ENCODE measurements around the gene LRRFIP2. TPM values are rescaled to one million over a fixed set of nuclear protein-coding genes. Genes with fewer than 3 reads are reported as not detected.

The LRRFIP2 gene
- total RNA-seq, 4 donors from 2014 or later = 41.8 to 78.8 (median 55.0) TPM

DNA sequence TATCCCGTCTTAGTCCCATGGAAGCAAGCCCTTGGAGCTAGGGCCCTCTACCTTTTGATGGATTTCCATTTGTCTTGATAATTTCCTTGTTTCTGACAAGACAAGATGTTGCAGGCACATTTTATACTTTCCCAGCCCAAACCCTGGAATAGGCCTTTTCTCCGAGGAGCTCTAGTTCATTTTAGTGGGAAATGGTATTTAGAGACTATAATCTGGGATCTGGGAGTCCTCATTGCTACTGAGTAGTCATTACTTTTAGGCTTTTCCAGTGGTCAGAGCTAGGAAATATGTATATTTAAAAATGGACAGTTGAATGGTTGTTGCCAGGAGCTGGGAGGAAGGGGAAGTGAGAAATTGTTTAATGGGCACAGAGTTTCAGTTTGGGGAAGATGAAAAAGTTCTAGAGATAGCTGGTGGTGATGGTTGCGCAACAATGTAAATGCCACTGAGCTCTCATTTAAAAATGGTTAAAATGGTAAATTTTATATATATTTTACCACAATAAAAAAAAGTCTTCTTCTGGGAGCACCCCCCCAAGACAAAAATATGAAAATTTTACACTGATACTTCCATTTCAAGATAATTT, 149.5 kb downstream of the LRRFIP2 start:
- TF ChIP-seq, protein P1, sequence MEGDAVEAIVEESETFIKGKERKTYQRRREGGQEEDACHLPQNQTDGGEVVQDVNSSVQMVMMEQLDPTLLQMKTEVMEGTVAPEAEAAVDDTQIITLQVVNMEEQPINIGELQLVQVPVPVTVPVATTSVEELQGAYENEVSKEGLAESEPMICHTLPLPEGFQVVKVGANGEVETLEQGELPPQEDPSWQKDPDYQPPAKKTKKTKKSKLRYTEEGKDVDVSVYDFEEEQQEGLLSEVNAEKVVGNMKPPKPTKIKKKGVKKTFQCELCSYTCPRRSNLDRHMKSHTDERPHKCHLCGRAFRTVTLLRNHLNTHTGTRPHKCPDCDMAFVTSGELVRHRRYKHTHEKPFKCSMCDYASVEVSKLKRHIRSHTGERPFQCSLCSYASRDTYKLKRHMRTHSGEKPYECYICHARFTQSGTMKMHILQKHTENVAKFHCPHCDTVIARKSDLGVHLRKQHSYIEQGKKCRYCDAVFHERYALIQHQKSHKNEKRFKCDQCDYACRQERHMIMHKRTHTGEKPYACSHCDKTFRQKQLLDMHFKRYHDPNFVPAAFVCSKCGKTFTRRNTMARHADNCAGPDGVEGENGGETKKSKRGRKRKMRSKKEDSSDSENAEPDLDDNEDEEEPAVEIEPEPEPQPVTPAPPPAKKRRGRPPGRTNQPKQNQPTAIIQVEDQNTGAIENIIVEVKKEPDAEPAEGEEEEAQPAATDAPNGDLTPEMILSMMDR (IDR thresholded peaks at IDR 0.05) = no peak
- no peak for ATAC-seq (ENCODE audit: low FRiP score)

DNA sequence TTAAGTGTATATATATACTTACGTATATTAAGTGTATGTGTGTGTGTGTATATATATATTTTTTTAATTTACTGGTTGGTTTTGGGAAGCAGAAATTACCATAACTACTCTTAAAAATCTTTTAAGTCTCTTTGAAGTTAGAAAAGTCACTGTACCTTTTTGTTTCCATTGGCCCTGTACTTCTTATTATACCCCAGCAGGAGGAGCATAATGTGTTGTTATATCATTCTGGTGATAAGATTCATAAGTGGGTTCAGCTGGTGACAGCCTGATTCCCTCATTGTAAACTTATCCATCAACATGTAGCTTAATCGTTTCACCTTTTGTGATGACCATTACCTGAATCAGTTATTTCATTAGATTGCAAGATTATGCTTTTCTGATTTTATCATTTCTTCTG, 150.3 kb downstream of the LRRFIP2 start:
- ATAC-seq (ENCODE audit: low FRiP score) (no peak), DNase-seq (ENCODE audit: low spot score) (no peak)
- TF ChIP-seq, protein P1 (IDR thresholded peaks at IDR 0.05) = no peak

More for the DNA sequence above, 149.5 kb downstream of the LRRFIP2 start:
- no peak for DNase-seq (ENCODE audit: low spot score)

DNA sequence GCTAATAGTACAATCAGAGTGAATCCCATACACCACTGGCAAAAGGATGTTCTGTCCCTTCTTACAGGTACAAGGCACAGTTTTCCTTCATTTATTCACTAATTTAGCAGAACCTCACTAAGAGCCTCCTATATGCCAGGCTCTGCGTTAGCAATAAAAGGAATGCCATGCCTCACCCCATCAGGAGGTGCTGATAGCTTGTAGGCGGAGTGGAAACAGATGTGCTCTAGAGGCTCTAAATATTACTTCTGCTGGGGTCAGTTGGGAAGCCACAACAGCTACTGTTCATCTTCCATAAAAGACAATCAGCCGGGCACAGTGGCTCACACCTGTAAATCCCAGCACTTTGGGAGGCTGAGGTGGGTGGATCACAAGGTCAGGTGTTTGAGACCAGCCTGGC, 156.7 kb downstream of the LRRFIP2 start:
- TF ChIP-seq, protein P1 (IDR thresholded peaks at IDR 0.05) = no peak
- ATAC-seq (ENCODE audit: low FRiP score) = no peak

DNA sequence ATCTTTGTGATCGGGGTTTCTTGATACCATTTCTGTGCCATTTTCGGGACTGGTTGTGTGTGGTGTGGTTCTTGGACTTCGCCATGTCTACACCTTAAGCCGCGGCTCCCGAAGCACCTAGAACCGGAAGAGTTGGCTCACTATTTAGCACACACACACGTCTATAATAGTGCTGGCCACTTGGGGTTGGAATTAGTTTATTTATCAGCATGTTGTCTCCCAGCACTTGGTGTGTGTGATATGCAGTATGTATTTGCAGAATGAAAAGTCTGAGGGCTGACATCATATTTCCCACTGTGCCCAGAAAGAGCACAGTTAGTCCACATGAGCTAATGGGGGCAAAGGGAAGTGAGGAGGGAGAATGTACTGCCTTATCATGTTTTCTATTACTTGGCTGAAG, 157.5 kb downstream of the LRRFIP2 start:
- ATAC-seq (ENCODE audit: low FRiP score) = no peak
- TF ChIP-seq, protein P1 (IDR thresholded peaks at IDR 0.05) = no peak
- DNase-seq (ENCODE audit: low spot score) = no peak

More for the DNA sequence above, 156.7 kb downstream of the LRRFIP2 start:
- DNase-seq (ENCODE audit: low spot score) = no peak

DNA sequence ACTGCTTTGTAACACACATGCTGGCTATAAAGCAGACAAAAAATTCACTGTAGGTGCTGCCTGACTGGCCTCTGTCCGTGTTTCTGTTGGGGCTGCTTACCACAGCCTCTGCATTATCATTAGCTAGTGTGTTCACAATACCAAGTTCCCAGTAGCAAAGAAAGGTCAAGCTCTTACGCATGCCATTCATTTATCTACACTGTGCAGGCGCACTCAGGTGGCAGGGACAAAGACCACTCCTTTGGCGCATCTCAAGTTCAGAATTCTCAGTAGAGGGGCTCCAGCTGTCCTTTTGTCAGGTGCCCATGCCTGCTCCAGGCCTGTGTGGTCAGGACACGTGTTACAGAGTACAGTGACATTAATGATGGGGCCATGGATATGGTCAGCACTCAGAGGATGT, 158.7 kb downstream of the LRRFIP2 start:
- TF ChIP-seq, protein P1 (IDR thresholded peaks at IDR 0.05) = no peak
- no peak for DNase-seq (ENCODE audit: low spot score)
- ATAC-seq (ENCODE audit: low FRiP score) = no peak

DNA sequence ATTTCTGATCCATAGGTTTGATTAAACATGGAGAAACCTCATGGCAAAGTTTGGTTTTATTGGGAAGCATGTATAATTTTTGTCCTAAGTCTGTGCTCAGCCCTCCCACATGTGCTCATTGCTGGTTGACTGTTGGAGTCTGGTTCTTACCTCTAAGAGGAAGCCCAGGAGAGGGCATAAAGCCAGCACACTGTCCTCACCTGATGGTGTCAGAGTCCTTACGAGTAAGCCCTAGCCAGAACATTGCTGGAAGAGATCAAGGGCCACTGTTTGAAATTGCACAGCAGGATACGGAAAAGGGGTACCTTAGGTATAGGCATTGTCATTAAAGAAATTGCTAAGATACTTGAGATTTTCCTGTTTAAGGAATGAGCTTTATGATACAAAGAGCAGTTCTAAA, 159.8 kb downstream of the LRRFIP2 start:
- ATAC-seq (ENCODE audit: low FRiP score) = no peak
- TF ChIP-seq, protein P1 (IDR thresholded peaks at IDR 0.05) = no peak

More for the DNA sequence above, 159.8 kb downstream of the LRRFIP2 start:
- DNase-seq (ENCODE audit: low spot score) = no peak

Small RNA genes lying within 50 kb of the gene (small RNA-seq; reads per million reads assigned to genes)
- gene RF00019 (not detected), gene RNU6-1301P (not detected)

Other genes starting within 250 kb of the LRRFIP2 start
- 10 to 100 TPM in 3 of 4 donors, 1 to 10 TPM in 1; 9.4 to 31.5 (median 14.6) TPM for gene TRANK1, start 229.5 kb downstream of the LRRFIP2 start, total RNA-seq
- 10 to 100 TPM in 2 of 4 donors, 1 to 10 TPM in 2; 9.6 to 14.3 (median 10.1) TPM for gene EPM2AIP1, start 181.5 kb downstream of the LRRFIP2 start, total RNA-seq
- gene MLH1, start 181.1 kb downstream of the LRRFIP2 start, total RNA-seq = 10 to 100 TPM; 23.2 to 30.3 (median 28.6) TPM
- 100 to 1,000 TPM in 3 of 4 donors, 10 to 100 TPM in 1; 89.7 to 136 (median 108) TPM for gene GOLGA4, start 68.7 kb upstream of the LRRFIP2 start, total RNA-seq